ENCODE data around the gene HPF1.
"Not testable (repeated sequence)": the region's sequence is repeated elsewhere in the genome, so short reads cannot be mapped to it uniquely, and the experiment has no call there.

Gene HPF1

GRCh38 chr4:169757575-169758184 lies at the start of gene HPF1:
TSS of gene HPF1 (minus strand) at chr4:169757944. CDS start at chr4:169757877, 67 bp downstream.
- peak; percentile 91 for DNase-seq

- not testable (repeated sequence) for DNase-seq
Measured at GRCh38 chr4:169806770-169807169, 49.0 kb upstream of the HPF1 start.

GRCh38 chr4:169803413-169803812 lies 45.7 kb upstream of the HPF1 start:
- DNase-seq: no peak

- DNase-seq: no peak
Measured at GRCh38 chr4:169802873-169803272, 45.1 kb upstream of the HPF1 start.

GRCh38 chr4:169800541-169800940 lies 42.8 kb upstream of the HPF1 start:
- no peak for DNase-seq

- no peak for DNase-seq
Measured at GRCh38 chr4:169799260-169799659, 41.5 kb upstream of the HPF1 start.

GRCh38 chr4:169795585-169795984 lies 37.8 kb upstream of the HPF1 start:
- no peak for DNase-seq

GRCh38 chr4:169791527-169792156 lies 33.9 kb upstream of the HPF1 start:
- DNase-seq: peak; percentile 62

- DNase-seq: no peak
Measured at GRCh38 chr4:169791062-169791461, 33.3 kb upstream of the HPF1 start.

GRCh38 chr4:169774466-169775445 lies 17.0 kb upstream of the HPF1 start:
- DNase-seq: no peak

GRCh38 chr4:169773889-169774288 lies 16.1 kb upstream of the HPF1 start:
- no peak for DNase-seq

- not testable (repeated sequence) for DNase-seq
Measured at GRCh38 chr4:169771556-169772080, 13.9 kb upstream of the HPF1 start.

GRCh38 chr4:169770416-169770815 lies 12.7 kb upstream of the HPF1 start:
- no peak for DNase-seq

- DNase-seq: no peak
Measured at GRCh38 chr4:169768385-169768784, 10.6 kb upstream of the HPF1 start.

- DNase-seq: no peak
Measured at GRCh38 chr4:169766741-169767140, 9.0 kb upstream of the HPF1 start.

GRCh38 chr4:169765835-169766234 lies 8.1 kb upstream of the HPF1 start:
- no peak for DNase-seq

GRCh38 chr4:169761846-169762245 lies 4.1 kb upstream of the HPF1 start:
- DNase-seq: no peak

GRCh38 chr4:169758401-169758962 lies 738 bp upstream of the HPF1 start:
- DNase-seq: no peak

- no peak for DNase-seq
Measured at GRCh38 chr4:169756971-169757574, 671 bp downstream of the HPF1 start.

- no peak for DNase-seq
Measured at GRCh38 chr4:169745291-169745690, 12.5 kb downstream of the HPF1 start.

- no peak for DNase-seq
Measured at GRCh38 chr4:169744601-169745000, 13.1 kb downstream of the HPF1 start.

GRCh38 chr4:169741569-169741968 lies 16.2 kb downstream of the HPF1 start:
- no peak for DNase-seq

GRCh38 chr4:169738604-169739003 lies 19.1 kb downstream of the HPF1 start:
- not testable (repeated sequence) for DNase-seq
